ENCODE results near the gene AFMID. TPM values are rescaled to one million over a fixed set of nuclear protein-coding genes. Genes with fewer than 3 reads are reported as not detected.
A peak's percentile ranks its signal among the peaks of the same experiment; 100 is the strongest.

The AFMID gene
- total RNA-seq, 1 donor = 45.1 TPM

GRCh38 chr17:78141437-78142118 lies 45.6 kb upstream of the AFMID start:
- no peak overlapping the region for H3K4me3 ChIP-seq (ENCODE audit: low read depth, low read length)
- TF ChIP-seq CTCF (IDR thresholded peaks at IDR 0.05; ENCODE audit: insufficient read depth, low read length) = no peak
- no peak for DNase-seq (ENCODE audit: low read depth)

- no peak for TF ChIP-seq CTCF (IDR thresholded peaks at IDR 0.05; ENCODE audit: insufficient read depth, low read length)
- H3K4me3 ChIP-seq (ENCODE audit: low read depth, low read length) = no peak overlapping the region
- DNase-seq (ENCODE audit: low read depth) = peak; percentile 42
Measured at GRCh38 chr17:78142119-78142861, 44.9 kb upstream of the AFMID start.

- no peak overlapping the region for H3K4me3 ChIP-seq (ENCODE audit: low read depth, low read length)
- DNase-seq (ENCODE audit: low read depth) = no peak
- TF ChIP-seq CTCF (IDR thresholded peaks at IDR 0.05; ENCODE audit: insufficient read depth, low read length) = no peak
Measured at GRCh38 chr17:78143214-78144146, 43.7 kb upstream of the AFMID start.

GRCh38 chr17:78144147-78144719 lies 42.9 kb upstream of the AFMID start:
- peak; percentile 90 for DNase-seq (ENCODE audit: low read depth)
- TF ChIP-seq CTCF (IDR thresholded peaks at IDR 0.05; ENCODE audit: insufficient read depth, low read length) = no peak
- H3K4me3 ChIP-seq (ENCODE audit: low read depth, low read length) = no peak overlapping the region

- H3K4me3 ChIP-seq (ENCODE audit: low read depth, low read length) = no peak overlapping the region
- peak; percentile 25 for DNase-seq (ENCODE audit: low read depth)
- no peak for TF ChIP-seq CTCF (IDR thresholded peaks at IDR 0.05; ENCODE audit: insufficient read depth, low read length)
Measured at GRCh38 chr17:78144736-78145641, 42.2 kb upstream of the AFMID start.

Measured in fibroblast of the aortic adventitia (primary cell).